Mesendoderm (in vitro differentiated cells): Measurements from ENCODE around the gene MANEAL.

Source experiments
- DNase-seq: peaks from one replicate; pipeline ENCODE4 v3.0.0; 2013
- H2AK5ac ChIP-seq: 2 replicates; pipeline ENCODE4 v1.6.1; 2013; ENCODE audit warnings: low read length, inconsistent platforms
- H2BK120ac ChIP-seq: 2 replicates; pipeline ENCODE4 v1.6.1; 2013; ENCODE audit warnings: low read depth, mild to moderate bottlenecking, low read length, moderate library complexity, mixed read lengths
- H2BK15ac ChIP-seq: replicated peaks from 2 replicates; pipeline ENCODE4 v1.6.1; 2013; ENCODE audit warnings: low read depth, mild to moderate bottlenecking, moderate library complexity
- H2BK5ac ChIP-seq: 2 replicates; pipeline ENCODE4 v1.6.1; 2013; ENCODE audit warnings: low read length, inconsistent platforms
- H3K18ac ChIP-seq: 2 replicates; pipeline ENCODE4 v1.6.1; 2013; ENCODE audit warnings: mild to moderate bottlenecking, low read length, mixed read lengths
- H3K23ac ChIP-seq: one replicate; pipeline ENCODE4 v1.6.1; 2013; ENCODE audit warnings: low read length
- H3K27ac ChIP-seq: 2 replicates; pipeline ENCODE4 v1.5.1; 2013; ENCODE audit warnings: low read depth, mild to moderate bottlenecking, inconsistent platforms, low read length, moderate library complexity
- H3K27me3 ChIP-seq: 2 replicates; pipeline ENCODE4 v1.6.1; 2013; ENCODE audit warnings: low read length, control low read depth, mild to moderate bottlenecking, inconsistent platforms; ENCODE audit not compliant: insufficient read depth, poor library complexity
- H3K36me3 ChIP-seq: 2 replicates; pipeline ENCODE4 v1.6.1; 2013; ENCODE audit warnings: low read length, inconsistent platforms; ENCODE audit not compliant: control insufficient read depth, insufficient read depth
- H3K4ac ChIP-seq: one replicate; pipeline ENCODE4 v1.6.1; 2013; ENCODE audit warnings: low read depth, mild to moderate bottlenecking, low read length, moderate library complexity
- H3K4me1 ChIP-seq: 2 replicates; pipeline ENCODE4 v1.6.1; 2013; ENCODE audit warnings: low read depth, low read length, inconsistent platforms; ENCODE audit not compliant: control insufficient read depth
- H3K4me2 ChIP-seq: 2 replicates; pipeline ENCODE4 v1.6.1; 2013; ENCODE audit warnings: low read length
- H3K4me3 ChIP-seq: 2 replicates; pipeline ENCODE4 v1.5.1; 2013; ENCODE audit warnings: mild to moderate bottlenecking, low read length
- H3K56ac ChIP-seq: one replicate; pipeline ENCODE4 v1.6.1; 2013; ENCODE audit warnings: low read length
- H3K79me1 ChIP-seq: 2 replicates; pipeline ENCODE4 v1.6.1; 2013; ENCODE audit warnings: low read length, inconsistent platforms
- H3K79me2 ChIP-seq: 2 replicates; pipeline ENCODE4 v1.6.1; 2013; ENCODE audit warnings: mild to moderate bottlenecking, low read length; ENCODE audit not compliant: control insufficient read depth, insufficient read depth
- H3K9ac ChIP-seq: 2 replicates; pipeline ENCODE4 v1.6.1; 2013; ENCODE audit warnings: low read length, inconsistent platforms
- H4K5ac ChIP-seq: one replicate; pipeline ENCODE4 v1.6.1; 2013; ENCODE audit warnings: low read length
- H4K8ac ChIP-seq: one replicate; pipeline ENCODE4 v1.6.1; 2013; ENCODE audit warnings: low read depth, mild to moderate bottlenecking, control low read depth, low read length, moderate library complexity
- WGBS: extraction: QIAGEN DNeasy Blood & Tissue Kit; methylation state at CpG from one replicate; pipeline ENCODE4 v1.1.7; 2013; ENCODE audit warnings: low lambda C conversion rate, missing lambda C conversion rate; ENCODE audit not compliant: insufficient coverage; ENCODE audit errors: extremely low coverage; 5-methylcytosine and 5-hydroxymethylcytosine counted together

Gene MANEAL

GRCh38 chr1:37794372-37795339 lies 1.0 kb downstream of the MANEAL start:
- Histone ChIP-seq H3K79me2 (no peaks in the 10 kb centered on the region), H3K4ac (no peak overlapping the region), H3K9ac (peak overlapping the region; percentile 56), H3K4me2 (peak overlapping the region; percentile 50), H3K79me1 (no peaks in the 10 kb centered on the region), H3K23ac (no peak overlapping the region), H3K4me3 (peak overlapping the region; percentile 11), H3K27ac (no peak overlapping the region), H3K27me3 (no peaks in the 10 kb centered on the region), H3K36me3 (no peaks in the 10 kb centered on the region), H3K56ac (peak overlapping the region; percentile 60), H3K18ac (no peak overlapping the region), H4K5ac (no peak overlapping the region), H4K8ac (no peak overlapping the region), H2BK15ac (no peak overlapping the region), H2AK5ac (no peak overlapping the region), H2BK5ac (no peak overlapping the region), H2BK120ac (no peak overlapping the region), H3K4me1 (peaks cover 2% of the 10 kb centered on the region)
- WGBS: no CpG with 5 or more reads among the region's 59 CpGs
- peak; percentile 27 for DNase-seq

DNA sequence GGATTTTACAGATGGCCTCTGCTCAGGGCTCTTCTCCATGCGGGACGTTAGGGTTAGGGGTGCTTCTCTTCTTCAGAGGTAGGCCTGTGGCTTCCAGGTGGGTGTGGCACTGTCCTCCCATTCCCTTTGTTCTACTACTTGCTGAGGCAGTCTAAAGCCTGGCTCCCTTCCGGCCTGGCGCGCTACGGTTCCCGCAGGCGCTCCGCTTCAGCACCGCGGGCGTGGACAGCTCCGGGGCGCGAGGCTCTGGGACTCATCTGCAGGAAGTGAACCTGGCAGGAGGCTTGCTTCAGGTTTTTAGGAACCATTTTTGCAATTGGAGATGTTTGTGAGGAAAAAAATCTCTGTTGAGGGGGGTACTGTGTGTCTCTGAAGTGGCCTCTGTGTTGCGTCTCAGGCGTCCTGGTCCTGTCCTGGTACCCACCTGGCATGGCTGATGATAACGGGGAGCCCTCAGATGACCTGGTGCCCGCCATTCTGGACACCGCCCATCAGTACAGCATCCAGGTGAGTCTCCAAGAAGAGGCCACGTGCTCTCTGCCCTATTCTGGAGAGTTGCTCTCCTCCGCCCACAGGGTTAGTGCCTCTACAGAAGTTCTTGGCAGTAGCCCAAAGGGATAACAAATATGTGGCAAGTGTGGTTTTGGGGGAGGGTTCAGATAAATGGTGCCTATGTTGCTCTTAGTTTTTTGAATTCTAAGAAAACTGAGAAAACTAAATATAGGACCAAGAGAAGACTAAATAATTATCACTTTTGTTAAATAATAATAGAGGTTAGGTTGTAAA lies 1.9 kb downstream of the MANEAL start:
- no peak overlapping the region for H2BK15ac ChIP-seq
- H3K27me3 ChIP-seq: no peaks in the 10 kb centered on the region
- WGBS: no CpG with 5 or more reads among the region's 22 CpGs
- no peak overlapping the region for H3K27ac ChIP-seq
- no peak overlapping the region for H3K18ac ChIP-seq
- H4K8ac ChIP-seq: no peak overlapping the region
- peak; percentile 87 for DNase-seq
- H2BK120ac ChIP-seq: no peak overlapping the region
- peaks cover 2% of the 10 kb centered on the region for H3K36me3 ChIP-seq
- H2AK5ac ChIP-seq: no peak overlapping the region
- peak overlapping the region; percentile 11 for H3K4me3 ChIP-seq
- peaks cover 2% of the 10 kb centered on the region for H3K4me1 ChIP-seq
- H3K4ac ChIP-seq: no peak overlapping the region
- no peak overlapping the region for H3K23ac ChIP-seq
- H3K4me2 ChIP-seq: peak overlapping the region; percentile 46
- H2BK5ac ChIP-seq: no peak overlapping the region
- H4K5ac ChIP-seq: no peak overlapping the region
- H3K56ac ChIP-seq: peak overlapping the region; percentile 49
- H3K79me1 ChIP-seq: no peaks in the 10 kb centered on the region
- H3K79me2 ChIP-seq: no peaks in the 10 kb centered on the region
- peak overlapping the region; percentile 36 for H3K9ac ChIP-seq

DNA sequence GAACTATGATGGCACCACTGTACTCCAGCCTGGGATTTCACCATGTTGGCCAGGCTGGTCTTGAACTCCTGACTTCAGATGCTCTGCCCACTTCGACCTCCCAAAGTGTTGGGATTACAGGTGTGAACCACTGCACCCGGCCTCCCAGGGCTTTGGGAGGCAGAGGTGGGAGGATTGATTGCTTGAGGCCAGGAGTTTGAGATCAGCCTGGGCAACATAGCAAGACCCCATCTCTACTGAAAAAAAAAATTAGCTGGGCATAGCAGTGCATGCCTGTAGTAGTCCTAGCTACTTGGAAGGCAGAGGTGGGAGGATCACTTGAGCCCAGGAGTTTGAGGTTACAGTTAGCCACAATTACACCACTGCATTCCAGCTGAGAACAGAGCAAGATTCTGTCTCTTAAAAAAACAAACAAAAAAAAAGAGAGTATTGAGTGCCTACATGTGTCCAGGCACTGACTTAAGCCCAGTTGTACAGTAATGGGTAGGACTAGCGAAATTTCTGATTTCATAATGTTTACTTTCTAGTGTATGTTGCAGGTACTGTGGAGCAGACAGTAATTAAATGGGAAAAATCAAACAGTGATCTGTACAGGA lies 4.2 kb downstream of the MANEAL start:
- WGBS: no CpG with 5 or more reads among the region's 3 CpGs
- Histone ChIP-seq H2BK15ac (no peak overlapping the region), H3K36me3 (peaks cover 6% of the 10 kb centered on the region), H3K4ac (no peak overlapping the region), H4K5ac (no peak overlapping the region), H2BK5ac (no peak overlapping the region), H3K56ac (no peak overlapping the region), H3K4me1 (peaks cover 2% of the 10 kb centered on the region), H3K79me1 (no peaks in the 10 kb centered on the region), H2AK5ac (no peak overlapping the region), H3K27ac (no peak overlapping the region), H3K23ac (no peak overlapping the region), H3K4me3 (no peak overlapping the region), H3K79me2 (no peaks in the 10 kb centered on the region), H3K4me2 (no peak overlapping the region), H3K9ac (no peak overlapping the region), H2BK120ac (no peak overlapping the region), H3K27me3 (no peaks in the 10 kb centered on the region), H4K8ac (no peak overlapping the region), H3K18ac (no peak overlapping the region)
- DNase-seq: no peak

- no CpG with 5 or more reads among the region's 1 CpG for WGBS
- H3K27me3 ChIP-seq: no peaks in the 10 kb centered on the region
- H2BK120ac ChIP-seq: no peak overlapping the region
- H3K18ac ChIP-seq: no peak overlapping the region
- H4K5ac ChIP-seq: no peak overlapping the region
- H3K56ac ChIP-seq: no peak overlapping the region
- peaks cover 23% of the 10 kb centered on the region for H3K36me3 ChIP-seq
- no peak overlapping the region for H3K4me3 ChIP-seq
- H3K27ac ChIP-seq: no peak overlapping the region
- no peak overlapping the region for H3K4ac ChIP-seq
- H3K79me1 ChIP-seq: peaks cover 16% of the 10 kb centered on the region
- H3K23ac ChIP-seq: no peak overlapping the region
- H2AK5ac ChIP-seq: no peak overlapping the region
- H3K4me1 ChIP-seq: peaks cover 1% of the 10 kb centered on the region
- H2BK5ac ChIP-seq: no peak overlapping the region
- no peak overlapping the region for H2BK15ac ChIP-seq
- H3K79me2 ChIP-seq: peaks cover 11% of the 10 kb centered on the region
- no peak for DNase-seq
- H3K9ac ChIP-seq: no peak overlapping the region
- no peak overlapping the region for H3K4me2 ChIP-seq
- no peak overlapping the region for H4K8ac ChIP-seq
Observed at GRCh38 chr1:37802439-37802838, 8.8 kb downstream of the MANEAL start.

- Histone ChIP-seq H2BK15ac (no peak overlapping the region), H3K79me1 (peaks cover 20% of the 10 kb centered on the region), H3K36me3 (peaks cover 21% of the 10 kb centered on the region), H3K18ac (no peak overlapping the region), H3K56ac (peak overlapping the region; percentile 99), H3K27me3 (no peaks in the 10 kb centered on the region), H4K8ac (no peak overlapping the region), H3K23ac (no peak overlapping the region), H3K79me2 (peaks cover 14% of the 10 kb centered on the region), H3K4me2 (peak overlapping the region; percentile 54), H3K4me1 (peaks cover 1% of the 10 kb centered on the region), H3K4me3 (peak overlapping the region; percentile 91), H2AK5ac (no peak overlapping the region), H3K27ac (no peak overlapping the region), H3K9ac (peak overlapping the region; percentile 94), H2BK120ac (no peak overlapping the region), H4K5ac (no peak overlapping the region), H2BK5ac (no peak overlapping the region), H3K4ac (no peak overlapping the region)
- DNase-seq: no peak
- no CpG with 5 or more reads among the region's 9 CpGs for WGBS
Observed at GRCh38 chr1:37807220-37807554, 13.5 kb downstream of the MANEAL start.
